Kidney (tissue), 14 donors: ENCODE data around the gene SCN4A. TPM values are rescaled to one million over a fixed set of nuclear protein-coding genes. Genes with fewer than 3 reads are reported as not detected.

Source experiments
- DNase-seq, 5 donors: peaks; one replicate each; pipeline ENCODE4 v3.0.0-alpha.2; 2013 to 2020
- FAIRE-seq: peaks from 2 replicates; lab custom pipeline; 2012; peaks lifted over from hg19 to GRCh38; lab: Jason Lieb, UNC
- H3K27ac ChIP-seq, 2 donors: one replicate each; pipeline ENCODE4 v1.7.0; 2013; ENCODE audit warnings: low read depth in 2 of 2, low read length in 2 of 2, inconsistent platforms in 1 of 2
- H3K27me3 ChIP-seq: one replicate; pipeline ENCODE4 v1.7.1; 2013; ENCODE audit warnings: low read length, inconsistent platforms; ENCODE audit not compliant: control insufficient read depth, insufficient read depth
- H3K36me3 ChIP-seq, 3 donors: one replicate each; pipeline versions ENCODE4 v1.7.0 to v1.7.1; 2013; ENCODE audit warnings: low read length in 3 of 3, control low read depth in 1 of 3, inconsistent platforms in 1 of 3; ENCODE audit not compliant: insufficient read depth in 3 of 3, control insufficient read depth in 2 of 3
- H3K4me1 ChIP-seq, 3 donors: one replicate each; pipeline versions ENCODE4 v1.7.0 to v1.7.1; 2013; ENCODE audit warnings: low read length in 3 of 3, inconsistent platforms in 1 of 3, low read depth in 1 of 3; ENCODE audit not compliant: control insufficient read depth in 2 of 3, insufficient read depth in 2 of 3
- H3K4me3 ChIP-seq, 3 donors: one replicate each; pipeline versions ENCODE4 v1.7.0 to v1.8.1; 2013; ENCODE audit warnings: low read length in 3 of 3, control low read depth in 1 of 3, inconsistent platforms in 1 of 3
- H3K9ac ChIP-seq, 3 donors: one replicate each; pipeline versions ENCODE4 v1.7.0 to v1.7.1; 2013; ENCODE audit warnings: low read length in 3 of 3, control low read depth in 1 of 3, inconsistent platforms in 1 of 3
- H3K9me3 ChIP-seq, 3 donors: one replicate each; pipeline versions ENCODE4 v1.7.0 to v1.7.1; 2013; ENCODE audit warnings: low read length in 3 of 3, control low read depth in 1 of 3, inconsistent platforms in 1 of 3; ENCODE audit not compliant: control insufficient read depth in 2 of 3, insufficient read depth in 1 of 3
- CTCF ChIP-seq: IDR thresholded peaks from 3 replicates; pipeline ENCODE4 v1.5.1; 2012; ENCODE audit warnings: mild to moderate bottlenecking, moderate library complexity, borderline replicate concordance; ENCODE audit not compliant: insufficient read depth; ENCODE audit errors: extremely low read depth
- intact Hi-C: fragments of 100-400 bp; cut with DNase I; formaldehyde crosslinking; loops from one replicate; pipeline ENCODE4 v1.11.1; 2022
- polyA plus RNA-seq: library from polyadenylated mRNA; stranded (reverse); fragments of 350-450 nt; fragmentation: Illumina TruSeq; extraction: RNeasy Lipid Tissue Mini Kit (QIAGEN cat#74804); gene quantifications from one replicate; pipeline ENCODE4 v1.2.3, GENCODE V29; 2014; ENCODE audit warnings: low read depth, low replicate concordance; ENCODE audit not compliant: insufficient read depth
- total RNA-seq: library from RNA; stranded (reverse); fragmentation: NEBNext Ultra II Directional; extraction: Animal tissue kit (Norgen Biotek cat#: 25700); gene quantifications from one replicate; pipeline ENCODE4 v1.2.1, GENCODE V29; 2021
- donor health status: control.
- donor health status: control.
- donor health status: control.
- donor health status: control.
- donor health status: control.
- donor health status: DM: yes; HTN: yes; CAD: no.
- donor health status: Normal renal cell carcinoma (clear cell type).

Gene SCN4A
- total and polyA plus RNA-seq, 2 donors from 2014 or later = 0.19 to 3.4 TPM

- Histone ChIP-seq H3K9me3 (no peaks in the 10 kb centered on the region), H3K27me3 (no peaks in the 10 kb centered on the region), H3K36me3 (no peaks in the 10 kb centered on the region), H3K4me1 (peaks cover 0 to 6% (median 0%) of the 10 kb centered on the region in 3 donors), H3K4me3 (no peak within 1 kb of the TSS), H3K27ac (peak within 1 kb of the TSS in 1 of 2 donors; percentile 28), H3K9ac (no peak within 1 kb of the TSS)
- peak in 1 of 5 donors; percentile 75 for DNase-seq
- no peak for FAIRE-seq
- TF ChIP-seq CTCF = no peak
- intact Hi-C loops = no loop called here
Observed at GRCh38 chr17:63931981-63932561, 40.6 kb downstream of the SCN4A start, which contains the start of gene CD79B. CD79B (minus strand) TSS chr17:63932331; CDS start chr17:63932261, 70 bp downstream.

- Histone ChIP-seq H3K4me1 (peaks cover 0 to 6% (median 0%) of the 10 kb centered on the region in 3 donors), H3K9me3 (no peaks in the 10 kb centered on the region), H3K9ac (no peak overlapping the region), H3K27ac (peak overlapping the region in 1 of 2 donors; percentile 28), H3K36me3 (no peaks in the 10 kb centered on the region), H3K4me3 (no peak overlapping the region), H3K27me3 (no peaks in the 10 kb centered on the region)
- peak in 3 of 5 donors; percentile 19 to 93 (median 53) for DNase-seq
- TF ChIP-seq CTCF = no peak
- no peak for FAIRE-seq
- intact Hi-C loops = no loop called here
Observed at GRCh38 chr17:63930951-63931575, 41.7 kb downstream of the SCN4A start.

- intact Hi-C loops = no loop called here
- peaks cover 0 to 6% (median 0%) of the 10 kb centered on the region in 3 donors for H3K4me1 ChIP-seq
- peak in 3 of 5 donors; percentile 7 to 71 (median 33) for DNase-seq
- no peaks in the 10 kb centered on the region for H3K9me3 ChIP-seq
- no peak overlapping the region for H3K9ac ChIP-seq
- H3K27me3 ChIP-seq = no peaks in the 10 kb centered on the region
- no peaks in the 10 kb centered on the region for H3K36me3 ChIP-seq
- H3K4me3 ChIP-seq = no peak overlapping the region
- FAIRE-seq = no peak
- TF ChIP-seq CTCF = no peak
- no peak overlapping the region for H3K27ac ChIP-seq
Observed at GRCh38 chr17:63929860-63930766, 42.6 kb downstream of the SCN4A start.
